ENCODE results near the gene BEAN1.

BEAN1 gene

DNA sequence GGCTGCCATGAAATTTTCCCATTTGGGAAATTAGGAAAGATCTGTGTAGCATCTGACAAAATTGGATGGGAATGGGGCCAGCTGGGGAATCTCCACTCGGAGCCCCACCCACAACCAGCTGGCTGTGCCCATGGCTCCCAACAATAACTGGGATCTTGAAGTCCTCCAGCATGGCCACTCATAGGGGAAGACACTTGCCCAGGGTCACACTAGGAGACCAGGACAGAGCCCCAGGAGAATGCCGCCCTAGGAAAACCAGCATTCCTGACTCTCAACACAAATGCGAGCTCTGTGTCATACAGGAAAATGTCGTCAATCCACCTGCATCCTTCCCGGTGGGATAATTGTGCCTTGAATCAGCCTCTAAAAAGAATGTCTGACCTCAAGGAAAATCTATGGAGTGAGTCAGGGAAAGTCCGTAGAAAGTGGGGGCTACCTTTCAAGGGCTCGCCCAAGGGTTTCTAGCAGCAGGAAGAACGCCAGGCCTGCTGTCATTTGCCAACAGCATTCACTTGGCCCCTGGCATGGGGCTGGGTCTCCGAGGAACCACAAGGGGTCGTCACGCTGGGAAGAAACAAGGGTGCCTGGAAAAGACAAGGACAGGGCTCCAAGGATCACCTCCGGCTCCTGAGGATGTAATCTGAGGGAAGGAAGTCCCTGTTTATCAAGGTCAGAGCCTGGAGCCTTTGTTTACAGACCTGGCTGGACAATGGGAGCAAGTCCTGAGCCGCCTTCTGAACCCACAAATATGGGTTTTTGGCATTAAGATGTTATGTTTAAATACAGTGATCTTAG is 44.7 kb upstream of the BEAN1 start:
- DNase-seq (ENCODE audit: extremely low read depth, low read depth): no peak

DNA sequence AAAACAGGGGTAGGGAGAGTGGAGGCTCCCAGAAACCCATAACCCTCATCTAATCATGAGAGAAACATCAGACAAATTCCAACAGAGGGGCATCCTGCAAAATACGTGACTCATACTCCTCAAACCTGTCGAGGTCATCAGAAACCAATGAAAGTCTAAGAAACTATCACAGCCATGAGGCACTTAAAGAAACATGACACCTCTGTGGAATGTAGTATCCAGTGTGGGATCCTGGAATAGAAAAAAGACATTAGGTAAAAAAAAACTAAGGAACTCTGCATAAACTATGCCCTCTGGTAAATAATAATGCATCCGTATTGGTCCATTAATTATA is 44.2 kb upstream of the BEAN1 start:
- TF ChIP-seq, protein P1, sequence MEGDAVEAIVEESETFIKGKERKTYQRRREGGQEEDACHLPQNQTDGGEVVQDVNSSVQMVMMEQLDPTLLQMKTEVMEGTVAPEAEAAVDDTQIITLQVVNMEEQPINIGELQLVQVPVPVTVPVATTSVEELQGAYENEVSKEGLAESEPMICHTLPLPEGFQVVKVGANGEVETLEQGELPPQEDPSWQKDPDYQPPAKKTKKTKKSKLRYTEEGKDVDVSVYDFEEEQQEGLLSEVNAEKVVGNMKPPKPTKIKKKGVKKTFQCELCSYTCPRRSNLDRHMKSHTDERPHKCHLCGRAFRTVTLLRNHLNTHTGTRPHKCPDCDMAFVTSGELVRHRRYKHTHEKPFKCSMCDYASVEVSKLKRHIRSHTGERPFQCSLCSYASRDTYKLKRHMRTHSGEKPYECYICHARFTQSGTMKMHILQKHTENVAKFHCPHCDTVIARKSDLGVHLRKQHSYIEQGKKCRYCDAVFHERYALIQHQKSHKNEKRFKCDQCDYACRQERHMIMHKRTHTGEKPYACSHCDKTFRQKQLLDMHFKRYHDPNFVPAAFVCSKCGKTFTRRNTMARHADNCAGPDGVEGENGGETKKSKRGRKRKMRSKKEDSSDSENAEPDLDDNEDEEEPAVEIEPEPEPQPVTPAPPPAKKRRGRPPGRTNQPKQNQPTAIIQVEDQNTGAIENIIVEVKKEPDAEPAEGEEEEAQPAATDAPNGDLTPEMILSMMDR (IDR thresholded peaks at IDR 0.05; ENCODE audit: low read depth, low read length): no peak
- no peak for DNase-seq (ENCODE audit: extremely low read depth, low read depth)

More for the DNA sequence above, 44.7 kb upstream of the BEAN1 start:
- TF ChIP-seq, protein P1 (IDR thresholded peaks at IDR 0.05; ENCODE audit: low read depth, low read length): no peak

DNA sequence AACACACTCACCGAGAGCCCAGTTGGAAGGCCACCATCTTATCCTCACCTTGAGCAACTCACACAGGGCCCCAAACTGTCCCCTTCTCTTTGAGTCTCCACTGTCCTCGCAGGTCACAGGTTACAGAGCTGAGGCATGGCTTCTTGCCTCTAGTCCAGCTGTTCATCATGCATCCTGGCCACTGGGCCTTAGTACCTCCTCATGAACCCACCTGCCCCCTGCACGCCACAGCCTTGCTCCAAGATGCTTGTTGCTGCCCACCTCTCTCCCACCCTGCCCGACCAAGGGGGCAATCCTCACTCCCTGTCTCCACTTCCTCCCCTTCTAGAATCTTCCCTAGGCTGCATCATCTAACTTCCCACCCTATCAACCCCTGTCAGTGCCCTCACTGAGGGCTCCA is 43.5 kb upstream of the BEAN1 start:
- TF ChIP-seq, protein P1 (IDR thresholded peaks at IDR 0.05; ENCODE audit: low read depth, low read length): no peak
- no peak for DNase-seq (ENCODE audit: extremely low read depth, low read depth)

DNA sequence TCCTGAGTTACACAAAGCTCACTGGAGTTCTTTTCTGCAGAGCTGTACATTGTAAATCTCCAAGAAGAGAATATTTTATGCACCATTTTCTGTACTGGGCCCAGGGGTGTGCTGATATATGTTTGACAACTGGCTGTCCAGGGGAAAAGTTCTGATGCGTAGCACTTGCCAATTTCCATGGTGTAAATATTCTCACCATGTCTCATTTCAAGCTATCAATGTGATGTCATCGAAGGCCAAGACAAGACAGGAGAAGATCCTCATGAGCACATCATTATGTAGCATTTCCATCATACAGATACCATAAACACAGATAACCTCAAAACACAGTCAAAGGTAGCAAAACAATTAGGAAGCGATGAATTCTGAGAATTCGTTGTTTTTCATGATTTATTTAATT is 41.7 kb upstream of the BEAN1 start:
- TF ChIP-seq, protein P1 (IDR thresholded peaks at IDR 0.05; ENCODE audit: low read depth, low read length): no peak
- DNase-seq (ENCODE audit: extremely low read depth, low read depth): no peak

DNA sequence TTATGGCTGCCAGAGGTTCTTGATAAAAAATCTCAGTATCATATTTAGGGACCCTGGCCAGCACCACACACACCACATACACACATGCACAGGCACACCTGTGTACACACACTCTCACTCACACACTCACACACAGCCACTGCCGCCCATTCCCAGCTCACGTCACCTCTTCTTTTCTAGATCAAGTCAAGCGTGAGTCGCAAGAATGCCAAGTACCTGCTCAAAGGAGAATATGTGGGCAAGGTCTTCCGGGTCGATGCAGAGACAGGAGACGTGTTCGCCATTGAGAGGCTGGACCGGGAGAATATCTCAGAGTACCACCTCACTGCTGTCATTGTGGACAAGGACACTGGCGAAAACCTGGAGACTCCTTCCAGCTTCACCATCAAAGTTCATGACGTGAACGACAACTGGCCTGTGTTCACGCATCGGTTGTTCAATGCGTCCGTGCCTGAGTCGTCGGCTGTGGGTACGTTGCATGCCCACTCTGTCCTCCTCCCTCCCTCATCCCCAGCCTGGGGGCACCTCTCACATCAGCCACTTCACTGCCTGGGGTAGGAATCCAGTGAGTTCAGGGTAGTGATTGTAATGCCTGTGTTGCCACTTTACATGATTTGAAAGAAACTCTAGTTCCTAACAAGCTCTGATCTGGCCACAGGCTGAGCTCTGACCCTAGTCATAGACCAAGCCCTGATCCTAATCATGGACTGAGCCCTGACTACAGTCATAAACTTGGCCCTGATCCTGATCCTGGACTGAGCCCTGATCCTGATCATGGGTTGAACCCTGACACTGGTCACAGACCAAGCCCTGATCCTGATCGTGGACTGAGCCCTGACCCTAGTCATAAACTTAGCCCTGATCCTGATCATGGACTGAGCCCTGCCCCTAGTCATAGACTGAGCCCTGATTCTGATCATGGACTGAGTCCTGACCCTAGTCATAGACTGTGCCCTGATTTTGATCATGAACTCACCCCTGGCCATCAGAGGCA is 40.2 kb upstream of the BEAN1 start:
- no peak for DNase-seq (ENCODE audit: extremely low read depth, low read depth)

DNA sequence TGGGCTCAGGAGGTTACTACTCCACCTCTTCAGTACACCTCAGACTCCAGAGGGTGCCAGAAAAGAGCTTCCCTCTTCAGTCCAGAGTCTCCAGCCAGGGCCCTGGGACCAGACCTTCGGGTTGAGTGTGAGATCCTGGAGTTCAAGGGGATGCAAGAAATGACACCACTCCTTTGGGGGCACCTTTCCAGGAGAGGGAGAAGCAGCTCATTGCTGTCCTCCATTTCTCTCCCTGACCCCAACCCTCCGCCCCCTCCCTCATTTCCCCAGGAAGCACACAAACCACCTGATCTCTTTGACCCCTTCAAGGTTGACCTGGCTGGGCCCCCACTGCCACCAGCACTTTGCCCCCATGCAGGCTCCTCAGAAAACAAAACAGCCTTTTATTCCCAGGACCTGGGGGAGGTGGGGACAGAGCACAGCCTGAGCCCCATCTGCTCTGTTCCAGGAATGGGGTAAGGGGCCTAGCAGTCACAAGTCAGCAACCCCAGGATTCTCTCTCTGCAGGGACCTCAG is 39.2 kb upstream of the BEAN1 start:
- TF ChIP-seq, protein P1 (IDR thresholded peaks at IDR 0.05; ENCODE audit: low read depth, low read length): no peak
- DNase-seq (ENCODE audit: extremely low read depth, low read depth): no peak

More for the DNA sequence above, 40.2 kb upstream of the BEAN1 start:
- TF ChIP-seq, protein P1 (IDR thresholded peaks at IDR 0.05; ENCODE audit: low read depth, low read length): no peak
